Neutrophil (primary cell): ENCODE data around the gene RNF212B.

Experiments used
- H3K27ac ChIP-seq: fragments of 200-600 bp; sonication (generic); 2 replicates; pipeline ENCODE4 v1.5.1; 2016; ENCODE audit warnings: mild to moderate bottlenecking, moderate library complexity
- H3K27me3 ChIP-seq: fragments of 200-600 bp; sonication (generic); 2 replicates; pipeline ENCODE4 v1.6.0; 2016; ENCODE audit warnings: mild to moderate bottlenecking
- H3K36me3 ChIP-seq: fragments of 200-600 bp; sonication (generic); 2 replicates; pipeline ENCODE4 v1.5.1; 2017
- H3K4me1 ChIP-seq, 2 experiments: fragments of 200-600 bp in 1 of 2; sonication (generic) in 1 of 2; 1 replicate in 1 of 2; 2 replicates in 1 of 2; pipeline versions ENCODE4 v1.5.1 to v1.6.1; 2013 to 2016; ENCODE audit warnings: low read depth in 1 of 2, low read length in 1 of 2, mild to moderate bottlenecking in 1 of 2, moderate library complexity in 1 of 2; ENCODE audit not compliant: control insufficient read depth in 1 of 2, insufficient read depth in 1 of 2
- H3K4me3 ChIP-seq, 2 experiments: fragments of 200-600 bp in 1 of 2; sonication (generic) in 1 of 2; 1 replicate in 1 of 2; 2 replicates in 1 of 2; pipeline ENCODE4 v1.5.1; 2013 to 2016; ENCODE audit warnings: low read depth in 1 of 2, low read length in 1 of 2, mild to moderate bottlenecking in 1 of 2, moderate library complexity in 1 of 2
- H3K9me3 ChIP-seq: fragments of 200-600 bp; sonication (generic); 2 replicates; pipeline ENCODE4 v1.5.1; 2016
- TF ChIP-seq, protein P1 (sequence below): fragments of 200-600 bp; sonication (generic); IDR thresholded peaks from 2 replicates; pipeline ENCODE4 v1.5.1; 2016; ENCODE audit warnings: antibody characterized with exemption

The RNF212B gene

DNA sequence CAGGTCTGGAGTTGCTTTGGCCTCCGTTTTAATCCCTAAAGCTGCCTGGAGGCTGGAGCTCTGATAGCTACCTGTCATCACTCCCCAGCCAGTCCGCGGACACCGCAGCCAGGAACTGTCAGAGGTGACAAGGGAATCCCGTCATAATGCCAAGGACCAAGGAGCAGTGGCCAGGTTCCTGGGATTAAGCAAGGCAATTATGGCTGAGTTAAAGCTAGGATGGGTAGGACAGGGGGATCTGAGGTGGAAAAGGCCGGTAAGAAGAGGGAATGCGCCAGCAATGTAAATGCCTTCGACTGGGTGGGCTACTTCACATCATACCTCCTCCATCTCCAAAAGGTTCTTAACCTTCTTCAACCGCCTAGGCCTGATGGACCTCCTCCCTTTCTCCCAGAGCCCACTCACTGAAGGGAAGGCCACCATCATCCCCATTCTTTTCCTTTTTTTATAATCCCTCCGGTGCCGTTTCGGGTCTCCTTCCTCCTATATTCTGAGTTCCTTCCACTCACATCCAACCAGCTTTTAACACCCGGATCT lies 63.0 kb downstream of the RNF212B start:
- peak overlapping the region; percentile 99 for H3K27ac ChIP-seq
- H3K4me3 ChIP-seq = peak overlapping the region; percentile 94 to 99
- TF ChIP-seq, protein P1, sequence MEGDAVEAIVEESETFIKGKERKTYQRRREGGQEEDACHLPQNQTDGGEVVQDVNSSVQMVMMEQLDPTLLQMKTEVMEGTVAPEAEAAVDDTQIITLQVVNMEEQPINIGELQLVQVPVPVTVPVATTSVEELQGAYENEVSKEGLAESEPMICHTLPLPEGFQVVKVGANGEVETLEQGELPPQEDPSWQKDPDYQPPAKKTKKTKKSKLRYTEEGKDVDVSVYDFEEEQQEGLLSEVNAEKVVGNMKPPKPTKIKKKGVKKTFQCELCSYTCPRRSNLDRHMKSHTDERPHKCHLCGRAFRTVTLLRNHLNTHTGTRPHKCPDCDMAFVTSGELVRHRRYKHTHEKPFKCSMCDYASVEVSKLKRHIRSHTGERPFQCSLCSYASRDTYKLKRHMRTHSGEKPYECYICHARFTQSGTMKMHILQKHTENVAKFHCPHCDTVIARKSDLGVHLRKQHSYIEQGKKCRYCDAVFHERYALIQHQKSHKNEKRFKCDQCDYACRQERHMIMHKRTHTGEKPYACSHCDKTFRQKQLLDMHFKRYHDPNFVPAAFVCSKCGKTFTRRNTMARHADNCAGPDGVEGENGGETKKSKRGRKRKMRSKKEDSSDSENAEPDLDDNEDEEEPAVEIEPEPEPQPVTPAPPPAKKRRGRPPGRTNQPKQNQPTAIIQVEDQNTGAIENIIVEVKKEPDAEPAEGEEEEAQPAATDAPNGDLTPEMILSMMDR = no peak
- H3K36me3 ChIP-seq = peaks cover 16% of the 10 kb centered on the region
- H3K9me3 ChIP-seq = no peaks in the 10 kb centered on the region
- peaks cover 19 to 40% of the 10 kb centered on the region in 2 experiments for H3K4me1 ChIP-seq
- H3K27me3 ChIP-seq = no peaks in the 10 kb centered on the region

DNA sequence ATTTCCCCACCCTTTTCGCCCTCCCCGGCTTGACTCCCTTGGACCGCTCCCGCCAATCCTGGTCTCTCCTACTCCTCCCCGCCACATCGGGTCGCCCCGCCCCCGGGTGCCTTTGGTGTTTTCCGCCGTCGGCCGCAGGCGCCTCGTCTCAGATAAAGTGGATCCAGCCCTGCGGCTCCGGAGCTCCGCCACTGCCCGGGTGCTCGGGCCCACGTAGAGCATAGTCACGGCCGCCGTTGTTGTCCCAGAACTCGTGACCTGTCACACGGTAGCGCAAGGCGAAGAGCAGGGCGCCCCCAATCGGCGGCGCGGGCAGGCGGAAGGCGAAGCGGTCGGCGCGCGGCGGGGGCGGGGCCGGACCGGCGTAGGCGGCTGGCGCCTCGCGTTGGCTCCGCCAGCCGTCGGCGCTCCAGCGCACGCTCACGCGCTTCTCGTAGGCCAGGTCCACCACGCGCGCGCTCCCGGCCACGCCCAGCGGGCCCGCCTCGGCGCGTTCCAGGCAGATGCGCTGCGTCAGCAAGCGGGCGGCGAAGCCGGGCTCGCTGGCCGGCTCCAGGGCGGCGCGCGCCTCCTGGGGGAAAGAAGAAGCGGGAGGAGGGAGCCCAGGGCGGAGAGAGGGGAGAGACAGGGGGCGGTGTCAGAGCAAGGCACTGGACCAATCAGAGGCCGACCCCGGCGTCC lies 63.7 kb downstream of the RNF212B start:
- H3K36me3 ChIP-seq = peaks cover 16% of the 10 kb centered on the region
- H3K4me3 ChIP-seq = peak overlapping the region; percentile 94 to 99
- peaks cover 26 to 47% of the 10 kb centered on the region in 2 experiments for H3K4me1 ChIP-seq
- H3K9me3 ChIP-seq = no peaks in the 10 kb centered on the region
- no peaks in the 10 kb centered on the region for H3K27me3 ChIP-seq
- H3K27ac ChIP-seq = peak overlapping the region; percentile 99
- TF ChIP-seq, protein P1 = peak; percentile 91

DNA sequence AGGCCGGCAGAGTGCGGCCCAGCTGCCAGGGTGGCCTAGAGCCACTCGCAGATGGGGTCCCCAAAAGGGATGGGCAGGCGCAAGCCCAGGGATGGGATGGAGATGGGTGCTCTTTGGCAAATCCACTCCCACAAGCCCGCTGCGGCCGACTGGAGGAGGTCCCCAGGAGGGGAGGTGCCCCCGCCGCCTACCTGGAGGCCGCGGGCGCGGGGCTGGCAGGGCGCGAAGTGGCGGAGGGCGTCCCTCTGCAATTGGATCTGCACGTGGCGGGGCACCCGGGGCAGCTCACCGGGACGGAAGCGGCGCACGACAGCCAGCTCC lies 64.2 kb downstream of the RNF212B start:
- TF ChIP-seq, protein P1 = no peak
- H3K4me3 ChIP-seq = peak overlapping the region; percentile 94 to 99
- H3K27ac ChIP-seq = peak overlapping the region; percentile 99
- H3K27me3 ChIP-seq = no peaks in the 10 kb centered on the region
- no peaks in the 10 kb centered on the region for H3K9me3 ChIP-seq
- peaks cover 14% of the 10 kb centered on the region for H3K36me3 ChIP-seq
- H3K4me1 ChIP-seq = peaks cover 31 to 52% of the 10 kb centered on the region in 2 experiments

DNA sequence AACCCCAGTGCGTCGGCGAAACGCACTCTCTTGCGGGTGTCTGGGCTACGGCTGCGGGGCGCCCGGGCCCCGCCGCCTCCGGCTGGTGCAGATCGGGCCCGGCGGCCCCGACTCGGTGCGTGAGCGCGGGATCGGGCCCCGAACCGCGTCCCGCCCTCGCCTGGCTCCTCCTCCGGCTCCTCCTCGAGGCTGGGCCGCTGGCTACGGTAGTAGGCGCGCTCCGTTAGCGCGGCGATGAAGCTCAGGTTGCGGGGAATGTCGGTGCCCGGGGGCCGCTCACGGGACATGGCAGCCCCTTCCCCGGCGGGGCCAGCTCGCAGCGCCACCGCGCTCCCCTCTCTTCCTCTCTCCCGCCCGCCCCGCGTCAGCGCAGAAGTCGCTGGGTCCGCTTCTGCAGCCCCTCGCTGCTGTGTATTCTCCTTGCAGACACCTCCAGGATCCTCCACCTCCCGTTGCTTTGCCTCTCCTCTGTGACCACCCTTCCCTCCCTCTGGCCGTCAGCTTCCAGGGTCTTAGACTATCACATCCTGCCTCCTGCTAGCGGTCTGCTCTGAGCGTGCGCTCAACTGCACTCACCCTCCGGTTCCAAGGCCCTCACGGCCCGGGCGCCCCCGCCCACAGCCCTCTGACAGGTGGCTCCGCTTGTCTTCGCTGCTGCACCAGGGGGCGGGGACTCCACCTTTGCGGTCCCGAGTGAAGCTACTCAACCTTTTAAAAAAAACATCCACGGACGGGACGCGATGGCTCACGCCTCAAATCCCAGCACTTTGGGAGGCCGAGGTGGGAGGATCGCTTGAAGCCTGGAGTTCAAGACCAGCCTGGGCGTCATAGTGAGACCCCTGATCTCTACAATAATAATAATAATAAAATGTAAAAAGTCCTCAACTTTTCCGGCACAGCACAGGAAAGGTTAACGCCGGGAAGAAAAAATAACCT lies 64.8 kb downstream of the RNF212B start, which contains the start of gene PPP1R3E:
Gene PPP1R3E (minus strand): TSS at position 570 of the 936 bp plus-strand sequence. CDS start 283 bp downstream, at position 287.
- TF ChIP-seq, protein P1 = no peak
- Histone ChIP-seq H3K9me3 (no peaks in the 10 kb centered on the region), H3K27me3 (no peaks in the 10 kb centered on the region), H3K36me3 (peaks cover 8% of the 10 kb centered on the region), H3K27ac (peak within 1 kb of the TSS; percentile 99), H3K4me3 (peak within 1 kb of the TSS; percentile 94 to 99), H3K4me1 (peaks cover 34 to 58% of the 10 kb centered on the region in 2 experiments)

DNA sequence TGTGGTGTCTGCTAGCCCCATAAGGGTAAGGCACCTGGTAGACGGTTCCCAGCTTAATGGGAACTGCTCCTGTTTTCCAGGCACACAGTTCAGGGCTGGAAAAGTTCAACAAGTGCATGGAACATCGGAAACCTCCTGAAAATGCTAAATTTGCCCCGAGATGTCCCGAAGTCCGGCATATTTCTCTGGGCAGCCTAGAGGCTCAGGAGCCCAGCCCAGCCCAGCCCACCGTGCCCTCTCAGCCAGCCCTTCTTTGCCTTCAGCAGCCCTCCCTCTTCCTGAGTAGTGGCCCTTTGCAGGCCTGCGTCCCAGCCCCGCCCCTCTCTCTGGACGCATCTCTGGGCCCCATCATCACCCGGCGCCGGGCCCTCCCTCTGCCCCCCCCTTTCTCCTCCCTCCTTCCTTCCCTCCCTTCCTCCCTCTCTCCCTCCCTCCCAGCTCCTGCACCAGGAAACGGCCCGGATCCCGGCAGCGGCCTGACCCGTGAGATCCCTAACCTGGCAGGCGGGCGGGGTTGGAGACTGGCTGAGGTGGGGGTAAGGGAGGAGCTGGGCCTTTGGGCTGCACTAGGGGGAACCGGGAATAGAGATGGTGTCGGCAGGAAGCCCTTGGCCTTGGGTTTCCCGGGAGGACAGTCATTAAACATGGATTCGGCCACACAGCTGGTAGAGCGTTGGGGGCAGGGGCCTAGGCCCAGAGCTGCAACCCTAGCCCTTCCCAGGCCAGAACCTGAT lies 68.8 kb downstream of the RNF212B start, which contains the start of gene BCL2L2:
Gene BCL2L2 (plus strand): TSS at position 422 of the 734 bp plus-strand sequence. CDS start 935 bp downstream, outside the sequence.
- Histone ChIP-seq H3K4me1 (peaks cover 28 to 32% of the 10 kb centered on the region in 2 experiments), H3K27ac (peak within 1 kb of the TSS; percentile 61), H3K9me3 (no peaks in the 10 kb centered on the region), H3K4me3 (peak within 1 kb of the TSS; percentile 46 to 50), H3K27me3 (no peaks in the 10 kb centered on the region), H3K36me3 (peaks cover 8% of the 10 kb centered on the region)
- TF ChIP-seq, protein P1 = no peak
